Fibroblast of the conjunctiva (primary cell): Measurements from ENCODE around the gene SCN3B.

Experiments used
- DNase-seq: peaks from one replicate; pipeline ENCODE4 v3.0.0-alpha.2; 2010; ENCODE audit warnings: low read depth

The SCN3B gene

GRCh38 chr11:123653827-123654565, 428 bp downstream of the SCN3B start:
- DNase-seq, result no peak

- no peak for DNase-seq
Measured at GRCh38 chr11:123653483-123653826, 969 bp downstream of the SCN3B start.

DNA sequence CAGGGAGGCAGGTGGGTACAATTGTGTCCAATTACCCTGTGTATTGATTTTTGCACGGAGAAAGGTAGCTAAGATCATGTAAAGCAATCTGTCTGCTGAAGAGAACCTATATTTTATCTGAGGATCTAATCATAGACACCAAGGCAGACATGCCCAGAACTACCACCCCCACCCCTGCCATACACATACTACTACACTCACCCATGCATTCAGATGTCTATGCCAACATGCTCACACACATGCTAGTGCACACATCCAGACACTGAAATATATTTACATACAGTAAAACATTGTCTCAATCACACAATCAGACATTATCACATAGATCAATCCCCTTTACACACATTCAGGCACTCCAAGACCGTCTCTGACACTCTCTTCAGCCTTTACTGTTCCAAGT, 1.8 kb downstream of the SCN3B start:
- DNase-seq, result no peak

DNA sequence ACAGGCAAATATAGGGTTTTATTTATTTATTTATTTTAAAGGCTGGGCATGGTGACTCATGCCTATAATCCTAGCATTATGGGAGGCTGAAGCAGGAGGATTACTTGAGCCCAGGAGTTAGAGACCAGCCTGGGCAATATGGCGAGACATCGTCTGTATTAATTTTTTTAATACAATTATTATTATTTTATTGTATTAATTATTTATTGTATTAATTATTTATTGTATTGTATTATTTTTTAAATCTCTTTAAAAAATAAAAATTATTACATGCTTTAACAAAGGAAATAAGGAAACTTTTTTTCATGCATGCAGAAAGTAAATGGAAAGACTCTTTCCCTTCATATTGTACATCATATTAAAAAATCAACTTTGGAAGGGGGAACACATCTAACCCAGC, 3.5 kb downstream of the SCN3B start:
- no peak for DNase-seq

- DNase-seq, result no peak
Measured at GRCh38 chr11:123645286-123645975, 9.0 kb downstream of the SCN3B start.

- no peak for DNase-seq
Measured at GRCh38 chr11:123642435-123642834, 12.0 kb downstream of the SCN3B start.

GRCh38 chr11:123641495-123641840, 13.0 kb downstream of the SCN3B start:
- DNase-seq, result no peak

DNA sequence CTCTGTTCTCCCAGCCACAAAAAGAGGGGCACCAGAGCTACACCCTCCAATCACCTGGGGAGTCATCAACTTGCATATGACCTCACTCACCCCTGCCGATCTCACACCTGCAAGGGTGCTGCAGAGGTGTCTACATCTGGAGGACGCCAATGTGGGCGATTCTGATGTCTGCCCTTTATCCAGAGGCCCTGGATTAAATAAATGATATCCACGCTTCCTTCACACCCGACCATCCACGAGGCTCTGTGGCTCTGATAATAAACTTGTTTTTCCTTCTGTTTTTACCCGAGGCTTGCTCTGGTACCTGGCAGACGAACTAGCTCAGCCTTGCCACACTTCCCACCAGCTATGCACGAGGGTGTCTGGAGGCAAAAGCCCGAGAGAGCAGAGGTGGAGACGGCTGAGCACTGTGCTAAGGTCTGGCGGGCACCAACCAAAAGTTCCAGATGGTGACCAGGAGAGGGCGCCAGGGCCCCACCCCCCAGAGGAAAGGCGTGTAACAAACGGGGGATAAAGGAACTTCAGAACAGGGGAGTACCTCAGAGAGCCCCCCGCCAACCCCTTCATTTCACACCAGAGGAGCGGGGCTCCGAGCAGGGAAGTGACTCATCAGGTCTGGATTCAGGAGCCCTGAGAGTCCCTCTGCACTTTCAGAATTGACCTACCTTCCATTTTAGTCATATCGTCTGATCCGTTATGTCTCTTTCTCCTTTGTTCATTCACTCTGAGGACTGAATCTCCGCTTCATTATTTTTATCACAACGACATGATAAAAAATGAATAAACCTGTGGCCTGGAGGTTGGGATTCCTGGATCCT, 13.5 kb downstream of the SCN3B start:
- no peak for DNase-seq

DNA sequence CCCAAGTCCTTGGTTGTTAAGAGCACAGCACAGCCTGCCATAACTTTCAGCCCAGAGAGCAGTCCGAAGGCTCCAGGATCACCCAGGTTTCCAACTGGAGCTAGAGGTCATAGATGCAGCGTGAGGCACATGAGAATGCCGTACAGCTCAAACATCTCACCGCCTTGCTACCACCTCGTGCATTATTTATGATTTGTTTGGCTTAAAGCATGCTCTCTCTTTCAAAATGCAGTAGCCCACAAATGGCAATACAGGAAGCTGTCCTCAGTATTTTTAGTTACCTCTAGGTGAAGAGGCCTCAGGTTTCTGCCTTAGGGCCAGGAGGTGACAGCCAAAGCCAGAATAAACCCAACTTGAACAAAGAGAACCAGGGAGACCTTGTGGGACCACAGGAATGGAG, 14.4 kb downstream of the SCN3B start:
- no peak for DNase-seq

GRCh38 chr11:123630126-123630608, 24.3 kb downstream of the SCN3B start:
- no peak for DNase-seq

GRCh38 chr11:123628936-123629683, 25.3 kb downstream of the SCN3B start:
- DNase-seq, result no peak

- DNase-seq, result no peak
Measured at GRCh38 chr11:123624974-123625373, 29.4 kb downstream of the SCN3B start.

GRCh38 chr11:123622576-123622975, 31.8 kb downstream of the SCN3B start:
- no peak for DNase-seq

DNA sequence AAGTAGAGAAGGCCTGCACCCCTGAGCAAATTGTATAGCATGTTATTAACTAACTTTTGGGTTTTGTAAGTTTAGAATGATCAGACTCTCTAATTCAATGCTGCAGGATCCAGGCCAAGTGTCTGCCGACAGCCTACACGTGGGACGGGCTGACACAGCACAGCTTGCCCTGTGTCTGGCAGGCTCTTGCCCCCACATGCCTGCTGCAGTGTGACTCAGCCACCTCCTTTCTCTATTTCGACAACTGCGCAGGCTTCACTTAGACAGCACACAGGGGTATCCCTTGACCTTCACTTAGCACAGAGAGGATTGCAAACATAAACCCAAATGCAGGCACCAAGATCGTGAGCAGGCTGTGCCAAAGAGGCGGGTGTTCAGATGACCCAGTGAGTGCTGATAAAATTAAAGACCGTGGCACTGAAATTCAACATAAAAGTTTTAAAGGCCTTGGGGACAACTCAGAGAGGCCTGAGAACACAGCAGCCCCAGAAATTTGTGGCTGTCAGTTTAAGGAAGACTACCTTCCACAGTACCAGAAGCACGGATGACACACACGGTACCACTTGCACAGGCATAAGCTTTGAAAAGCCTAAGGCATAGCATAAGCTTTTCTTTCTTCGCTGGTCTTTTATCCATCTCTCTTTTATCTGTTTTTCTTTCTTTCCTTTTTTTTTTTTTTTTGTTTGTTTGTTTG, 37.8 kb downstream of the SCN3B start:
- no peak for DNase-seq

DNA sequence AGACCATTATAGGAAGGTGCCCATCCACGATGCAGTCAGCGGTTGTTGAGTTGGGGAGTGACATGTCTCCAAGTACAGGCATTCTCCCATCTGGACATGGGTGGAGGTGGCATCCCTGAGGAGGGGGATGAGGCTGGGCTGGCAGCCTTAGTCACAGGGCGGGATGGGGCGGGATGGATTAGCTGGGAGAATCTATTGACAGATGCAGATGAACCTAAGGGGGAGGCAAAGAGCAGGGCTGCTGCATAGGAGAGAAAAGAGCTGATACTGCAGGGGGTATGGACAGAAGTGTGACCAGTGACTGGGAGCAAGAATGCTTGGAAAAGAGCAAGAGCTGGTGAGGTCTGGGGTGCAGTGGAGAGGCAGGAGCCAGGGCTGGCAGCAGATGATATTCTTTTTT, 42.7 kb downstream of the SCN3B start:
- DNase-seq, result no peak

- DNase-seq, result no peak
Measured at GRCh38 chr11:123608945-123609344, 45.5 kb downstream of the SCN3B start.

- no peak for DNase-seq
Measured at GRCh38 chr11:123608371-123608770, 46.1 kb downstream of the SCN3B start.

DNA sequence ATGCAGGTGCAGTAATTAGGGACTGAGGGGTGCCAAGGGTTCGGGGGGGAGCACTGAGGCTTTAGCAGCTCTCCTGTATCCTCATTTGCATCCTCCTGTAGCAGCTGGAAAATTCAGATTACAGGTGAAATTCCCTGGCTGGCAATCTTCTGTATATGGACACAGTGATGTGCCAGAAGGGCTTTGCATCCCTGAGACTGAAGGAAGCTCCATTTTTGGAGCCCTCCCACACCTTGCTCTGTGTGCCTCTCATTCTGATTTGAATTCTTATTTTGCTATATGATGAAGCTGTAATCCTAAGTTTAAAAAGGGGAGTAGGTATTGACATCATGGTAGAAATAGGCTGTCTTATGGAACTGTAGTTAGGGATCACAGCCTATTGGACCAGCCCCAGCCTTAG, 46.6 kb downstream of the SCN3B start:
- no peak for DNase-seq

- no peak for DNase-seq
Measured at GRCh38 chr11:123603666-123604065, 50.8 kb downstream of the SCN3B start.

GRCh38 chr11:123601743-123602142, 52.7 kb downstream of the SCN3B start:
- no peak for DNase-seq

- DNase-seq, result no peak
Measured at GRCh38 chr11:123601136-123601535, 53.3 kb downstream of the SCN3B start.

DNA sequence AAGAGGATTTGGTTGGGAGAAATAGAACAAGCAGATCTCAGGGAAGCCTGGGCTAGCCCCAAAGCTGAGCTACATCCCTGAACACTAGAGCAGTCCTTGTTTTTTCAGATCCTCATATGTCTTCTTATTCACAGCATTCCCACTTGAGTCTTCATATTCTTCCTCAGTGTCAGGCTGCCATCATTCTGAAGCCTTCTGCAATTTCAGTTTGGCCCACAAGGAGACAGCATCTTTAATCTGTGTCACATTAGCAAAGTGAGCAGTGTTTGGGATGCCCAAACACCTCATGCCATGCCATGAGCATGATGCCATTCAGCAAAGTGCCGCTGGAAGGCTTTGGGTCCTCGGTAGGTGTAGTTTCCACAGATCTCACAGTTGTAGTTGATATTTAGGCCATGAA, 56.6 kb downstream of the SCN3B start:
- DNase-seq, result no peak
